ENCODE data around the gene STAM2.

STAM2 gene

GRCh38 chr2:152071518-152071917, 104.0 kb downstream of the STAM2 start:
- no peak for DNase-seq (ENCODE audit: low read depth)

- no peak for DNase-seq (ENCODE audit: low read depth)
These were observed 104.5 kb downstream of the STAM2 start for GRCh38 chr2:152071092-152071491.

DNA sequence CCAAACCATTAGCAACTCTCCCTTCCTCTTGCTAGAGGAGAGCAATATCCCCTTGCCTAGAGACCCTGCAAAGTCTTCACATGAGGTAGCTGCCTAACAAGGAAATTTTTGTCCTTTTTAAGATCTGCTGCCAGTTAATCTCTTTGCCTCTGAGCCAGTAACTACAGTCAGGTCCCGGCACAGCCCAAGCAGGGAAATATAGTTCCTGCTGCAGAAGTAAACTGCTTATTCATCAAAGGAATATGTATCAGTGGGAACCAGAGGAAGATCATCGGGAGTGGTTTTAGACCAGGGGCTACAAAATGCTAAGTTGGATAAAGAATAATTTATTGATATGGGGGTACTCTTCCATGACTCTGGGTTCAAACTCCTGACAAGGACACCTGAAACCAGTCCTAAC, 107.3 kb downstream of the STAM2 start:
- DNase-seq (ENCODE audit: low read depth) = no peak

DNA sequence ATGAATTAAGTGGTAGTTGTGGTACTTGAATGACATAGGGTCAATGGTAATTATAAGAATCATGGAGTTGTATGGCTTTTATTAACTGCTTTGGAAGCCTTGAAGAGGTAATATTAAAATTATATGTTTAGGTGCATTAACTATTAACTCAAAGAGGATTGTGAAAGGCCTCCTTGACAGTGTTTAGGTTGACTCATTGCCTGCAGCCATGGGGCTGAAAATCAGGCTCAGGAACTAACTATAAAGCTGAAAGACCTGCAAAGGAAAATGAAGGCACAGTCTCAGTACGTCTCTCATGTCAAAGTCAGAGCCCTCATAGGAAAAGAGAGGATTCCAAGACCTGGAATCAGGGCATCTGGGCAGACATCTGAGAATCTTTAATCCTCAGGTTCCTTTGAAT, 107.7 kb downstream of the STAM2 start:
- no peak for DNase-seq (ENCODE audit: low read depth)

All from CMK (cell line).